Activated gamma-delta T cell treated with anti-CD3 and anti-CD28 coated beads, Interleukin-2, amount 50 U/mL, for 16 hours (primary cell): ENCODE data around the gene FOSL1.

Experiments
- DNase-seq: peaks from one replicate; pipeline ENCODE4 v3.0.0-alpha.2; 2020; ENCODE audit warnings: low read depth

Gene FOSL1

DNA sequence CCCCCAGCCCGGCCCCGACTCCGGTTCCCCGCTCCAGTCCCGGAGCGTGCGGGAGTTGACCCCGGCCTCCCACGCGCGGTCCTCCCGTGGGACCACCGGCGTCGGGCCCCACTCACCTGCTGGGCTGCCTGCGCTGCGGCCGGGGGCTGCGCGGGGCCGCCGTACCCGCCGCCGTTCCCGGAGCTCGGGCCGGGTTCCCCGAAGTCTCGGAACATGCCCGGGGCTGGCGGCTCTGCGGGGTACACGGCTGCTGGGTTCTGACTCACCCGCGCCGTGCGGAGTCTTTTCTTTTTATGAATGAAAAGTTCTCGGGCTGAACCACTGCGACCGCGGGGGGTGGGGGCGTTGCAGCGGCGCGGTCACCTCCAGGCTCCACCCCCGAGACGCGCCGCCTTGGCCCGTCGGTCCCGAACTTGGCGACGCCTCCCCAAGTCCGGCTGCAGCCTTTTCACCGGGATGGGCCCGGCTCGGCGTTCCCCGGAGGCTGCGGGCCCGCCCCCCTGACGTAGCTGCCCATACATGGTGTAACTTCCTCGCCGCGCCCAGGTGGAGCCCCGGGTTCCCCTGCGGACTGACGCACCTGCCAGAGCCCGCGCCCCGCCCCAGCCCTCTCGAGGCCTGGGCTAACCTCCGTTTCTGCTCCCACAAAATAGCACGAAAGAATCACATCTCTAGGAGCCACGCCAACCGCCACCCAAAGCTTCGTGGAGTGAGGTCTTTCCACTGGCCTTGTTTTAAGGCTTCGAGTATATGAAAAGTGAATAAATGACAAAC is at the start of gene FOSL1:
TSS of gene FOSL1 (minus strand) at position 264 of the 774 bp plus-strand sequence. CDS start at position 215, 49 bp downstream.
- DNase-seq: peak; percentile 83

DNA sequence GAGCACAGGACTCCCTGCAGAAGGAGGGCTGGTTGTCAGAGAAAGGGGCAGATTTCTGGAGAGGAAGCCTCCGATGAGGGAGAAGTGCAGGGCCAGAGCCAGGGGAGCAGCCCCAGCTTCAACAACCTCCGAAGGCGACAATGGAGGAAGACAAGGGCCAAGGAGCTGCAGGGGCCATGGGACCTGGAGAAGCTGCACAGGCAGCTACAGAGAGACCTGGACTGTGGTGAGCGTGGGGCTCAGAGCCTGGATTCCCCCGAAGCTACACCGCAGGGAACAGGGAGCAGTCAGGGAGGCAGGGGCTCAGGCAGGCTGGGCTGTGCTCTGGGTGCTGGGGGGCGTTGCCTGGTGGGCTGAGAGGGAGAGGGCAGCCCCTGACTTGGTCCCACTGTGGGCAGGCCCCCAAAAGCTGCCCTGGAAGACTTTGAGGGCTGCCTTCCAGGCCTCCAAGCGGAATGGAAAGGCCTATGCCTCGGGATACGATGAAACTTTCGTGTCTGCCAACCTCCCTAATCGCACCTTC is 47.5 kb upstream of the FOSL1 start:
- no peak for DNase-seq

DNA sequence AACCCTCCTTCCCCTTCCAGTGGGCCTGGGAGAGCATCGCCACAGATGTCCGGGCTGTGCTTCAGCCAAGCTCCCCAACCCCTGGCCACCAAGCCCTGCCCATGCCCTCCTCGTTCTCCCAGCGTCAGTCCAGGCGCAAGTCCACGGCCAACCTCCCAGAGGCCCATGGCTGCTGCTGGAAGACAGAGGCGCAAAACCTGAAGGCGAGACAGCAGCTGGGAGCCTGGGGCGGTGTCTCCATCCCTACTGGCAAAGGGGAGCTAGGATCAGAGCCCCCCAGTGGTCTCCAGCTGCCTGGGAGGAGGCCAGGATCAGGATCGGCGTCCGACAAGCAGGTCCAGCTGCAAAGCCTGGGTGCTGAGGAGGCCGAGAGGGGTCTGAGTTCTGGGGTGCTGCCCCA is 46.9 kb upstream of the FOSL1 start:
- DNase-seq: no peak

DNA sequence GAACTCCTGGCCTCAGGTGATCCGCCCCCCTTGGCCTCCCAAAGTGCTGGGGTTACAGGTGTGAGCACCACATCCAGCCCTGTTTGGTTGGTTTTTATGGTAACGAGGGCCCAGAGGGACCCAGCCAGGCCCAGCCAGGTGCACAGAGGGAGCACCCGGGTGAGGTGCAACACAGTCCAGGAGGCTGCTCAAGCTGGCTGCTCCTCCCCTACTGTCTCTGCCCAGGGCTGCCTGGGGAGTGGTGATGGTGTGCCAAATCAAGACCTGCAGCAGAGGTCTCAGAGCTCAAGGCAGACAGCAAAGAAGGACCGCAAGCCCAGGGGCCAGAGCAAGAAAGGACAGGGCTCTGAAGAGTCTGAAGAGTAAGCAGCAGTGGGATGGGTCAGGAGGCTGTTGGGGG is 46.5 kb upstream of the FOSL1 start:
- DNase-seq: no peak

DNA sequence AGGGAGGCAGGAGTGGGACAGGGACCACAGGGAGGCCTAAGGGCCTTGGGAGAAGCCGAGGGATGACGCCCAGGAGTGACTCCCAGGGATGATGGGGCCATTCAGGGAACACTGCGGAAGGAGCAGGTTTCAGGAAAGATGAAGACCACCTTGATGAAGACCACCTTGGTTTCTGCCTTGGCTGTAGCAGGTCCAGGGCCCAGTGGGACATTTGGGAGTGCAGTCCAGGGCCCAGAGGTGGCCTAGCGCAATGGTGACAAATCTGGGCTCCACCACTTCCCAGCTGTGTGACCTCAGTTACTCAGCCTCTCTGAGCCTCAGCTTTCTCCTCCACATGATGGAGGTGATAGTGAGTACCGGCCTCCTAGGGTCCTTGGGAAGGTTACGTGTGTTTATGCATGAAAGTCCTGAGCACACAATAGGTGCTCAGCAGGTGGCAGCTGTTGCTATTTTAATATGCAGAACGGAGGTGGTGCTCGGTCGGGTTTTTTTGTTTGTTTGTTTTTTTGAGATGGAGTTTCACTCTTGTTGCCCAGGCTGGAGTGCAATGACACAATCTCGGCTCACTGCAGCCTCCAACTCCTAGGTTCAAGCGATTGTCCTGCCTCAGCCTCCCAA is 45.9 kb upstream of the FOSL1 start:
- no peak for DNase-seq

DNA sequence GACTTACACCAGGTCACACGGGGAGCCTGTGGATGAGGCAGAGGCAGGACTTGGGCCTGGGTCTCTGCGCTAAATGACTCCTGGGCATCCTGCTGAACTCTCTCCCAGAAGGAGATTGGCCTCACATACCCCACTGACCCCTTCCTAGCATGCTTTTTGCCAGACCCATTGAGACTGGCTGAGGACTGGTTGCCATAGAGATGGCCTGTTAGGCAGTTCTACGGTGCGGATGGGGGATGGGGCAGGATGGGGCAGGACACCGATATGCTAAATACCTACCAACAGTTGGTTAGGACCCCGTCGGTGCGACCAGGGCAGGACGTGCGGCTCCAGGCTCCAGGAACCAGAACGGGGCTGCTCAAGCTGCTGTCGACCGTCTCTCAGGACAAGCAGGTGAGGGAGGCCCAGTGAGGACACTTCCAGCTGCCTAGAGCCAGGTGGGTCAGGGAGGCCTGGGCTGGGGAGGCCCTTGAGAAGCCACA is 45.3 kb upstream of the FOSL1 start, which contains the start of gene TSGA10IP:
TSS of gene TSGA10IP (plus strand) at position 51 of the 482 bp plus-strand sequence. CDS start at position 247, 196 bp downstream.
- DNase-seq: no peak

DNA sequence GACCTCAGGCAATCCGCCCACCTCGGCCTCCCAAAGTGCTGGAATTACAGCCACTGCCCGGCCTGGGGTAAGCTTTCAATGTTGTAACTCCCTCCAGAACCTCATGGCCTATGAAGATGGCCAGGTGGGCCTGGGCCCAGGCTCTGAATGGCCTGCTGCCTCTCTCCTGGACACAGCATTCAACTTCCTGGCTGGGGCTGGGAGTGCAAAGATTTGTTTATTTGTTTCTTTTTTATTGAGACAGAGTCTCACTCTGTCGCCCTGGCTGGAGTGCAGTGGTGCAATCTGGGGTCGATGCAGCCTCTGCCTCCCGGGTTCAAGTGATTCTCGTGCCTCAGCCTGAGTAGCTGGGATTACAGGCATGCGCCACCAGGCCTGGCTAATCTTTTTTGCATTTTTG is 44.6 kb upstream of the FOSL1 start:
- no peak for DNase-seq

DNA sequence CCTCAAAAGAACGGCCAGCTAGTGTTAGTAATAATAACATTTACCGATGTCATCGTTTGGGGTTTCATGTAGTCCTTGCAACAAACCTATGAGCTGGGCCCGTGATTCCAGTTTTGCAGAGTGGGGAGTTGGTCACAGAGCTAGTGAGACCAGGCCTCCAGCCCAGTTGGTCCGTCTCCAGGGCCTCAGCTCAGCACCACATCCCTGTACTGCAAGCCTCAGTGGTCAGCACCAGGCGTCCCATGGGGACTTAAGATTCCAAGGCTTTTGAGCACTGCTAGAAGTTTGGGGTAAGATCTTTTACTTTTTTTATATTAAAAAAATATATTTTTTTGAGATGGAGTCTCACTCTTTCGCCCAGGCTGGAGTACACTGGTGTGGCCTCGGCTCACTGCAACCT is 44.0 kb upstream of the FOSL1 start:
- DNase-seq: no peak

DNA sequence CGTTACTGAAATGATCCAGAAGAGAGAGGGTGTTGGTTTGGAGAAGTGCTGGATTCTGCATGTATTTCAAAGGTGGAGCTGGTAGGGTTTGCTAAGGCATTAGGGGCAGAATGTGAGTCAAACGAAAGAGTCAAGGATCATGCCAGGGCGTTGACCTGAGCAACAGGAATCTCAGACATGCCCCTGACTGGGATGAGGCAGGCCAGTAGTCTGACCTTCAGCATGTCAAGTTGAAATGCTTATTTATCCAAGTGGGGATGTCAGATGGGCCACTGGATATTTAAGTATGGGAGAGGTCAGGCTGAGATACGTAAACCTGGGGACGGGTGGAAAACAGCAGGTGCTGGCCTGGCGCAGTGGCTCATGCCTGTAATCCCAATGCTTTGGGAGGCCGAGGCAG is 42.3 kb upstream of the FOSL1 start:
- DNase-seq: no peak

DNA sequence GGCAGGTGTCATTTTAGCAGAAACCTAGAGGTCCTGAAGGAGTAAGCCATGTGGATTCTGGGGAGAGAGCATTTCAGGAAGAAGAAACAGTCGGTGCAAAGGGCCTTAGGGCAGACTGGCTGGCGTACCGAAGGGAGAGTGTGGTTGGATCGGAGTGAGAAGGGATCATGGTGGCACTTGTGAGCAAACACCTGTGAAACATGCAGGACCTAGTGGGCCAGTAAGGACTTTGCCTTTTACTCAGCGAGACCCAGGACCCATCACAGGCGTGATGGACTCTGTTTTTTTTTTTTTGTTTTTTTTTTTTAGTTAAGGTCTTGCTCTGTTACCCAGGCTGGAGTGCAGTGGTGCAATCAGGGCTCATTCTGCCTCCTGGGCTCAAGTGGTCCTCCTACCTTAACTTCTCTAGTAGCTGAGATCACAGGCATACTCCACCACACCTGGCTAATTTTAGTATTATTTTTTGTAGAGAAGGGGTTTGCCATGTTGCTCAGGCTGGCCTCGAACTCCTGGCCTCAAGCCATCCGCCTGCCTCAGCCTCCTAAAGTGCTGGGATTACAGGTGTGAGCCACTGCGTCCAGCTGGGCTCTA is 41.6 kb upstream of the FOSL1 start:
- no peak for DNase-seq

DNA sequence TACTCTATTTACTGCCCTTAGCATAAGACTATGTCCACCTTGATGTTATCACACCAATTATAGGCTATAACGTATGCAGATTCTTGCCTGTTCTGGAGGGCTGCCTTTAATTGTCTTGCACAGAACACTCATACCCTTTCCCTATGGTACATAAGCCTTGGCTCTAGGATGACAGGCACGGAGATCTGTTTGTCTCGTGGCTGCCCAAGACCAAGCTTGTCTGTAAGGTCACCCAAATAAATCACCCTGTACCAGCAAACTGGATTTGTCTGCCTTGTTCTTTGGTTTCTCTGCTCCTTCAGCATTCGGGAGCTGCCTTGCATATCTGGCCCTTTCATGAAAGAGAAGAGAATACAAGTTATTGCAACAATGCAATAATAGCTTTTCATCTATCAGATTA is 37.6 kb upstream of the FOSL1 start:
- DNase-seq: no peak

DNA sequence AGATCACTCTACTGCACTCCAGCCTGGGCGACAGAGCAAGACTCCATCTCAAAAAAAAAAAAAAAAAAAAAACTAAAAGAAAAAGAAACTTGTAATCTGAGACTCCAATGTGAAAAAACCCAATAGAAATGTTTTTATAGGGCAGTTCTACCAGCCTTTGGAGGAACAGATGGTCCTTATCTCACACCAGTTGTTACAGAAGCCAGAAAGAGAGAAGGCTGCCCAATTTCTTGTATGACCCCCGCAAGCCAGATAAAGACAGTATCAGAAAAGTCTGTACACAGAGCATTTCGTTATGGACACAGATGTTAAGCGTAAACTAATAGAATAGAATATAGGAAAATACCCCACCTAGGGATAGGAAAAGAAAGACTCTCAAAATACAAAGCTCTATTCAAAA is 33.8 kb upstream of the FOSL1 start:
- DNase-seq: no peak

DNA sequence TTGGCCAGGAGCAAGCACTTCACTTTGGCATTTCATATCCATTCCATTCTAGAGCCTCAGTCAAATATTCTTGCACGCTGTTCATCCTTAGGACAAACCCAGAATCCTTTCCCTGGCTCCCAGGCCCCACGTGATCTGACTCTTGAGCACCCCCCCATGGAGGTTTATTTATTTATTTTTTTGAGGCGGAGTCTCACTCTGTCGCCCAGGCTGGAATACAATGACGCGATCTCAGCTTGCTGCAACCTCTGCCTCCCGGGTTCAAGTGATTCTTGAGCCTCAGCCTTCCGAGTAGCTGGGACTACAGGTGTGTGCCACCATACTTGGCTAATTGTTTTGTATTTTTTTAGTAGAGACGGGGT is 32.4 kb upstream of the FOSL1 start:
- no peak for DNase-seq

DNA sequence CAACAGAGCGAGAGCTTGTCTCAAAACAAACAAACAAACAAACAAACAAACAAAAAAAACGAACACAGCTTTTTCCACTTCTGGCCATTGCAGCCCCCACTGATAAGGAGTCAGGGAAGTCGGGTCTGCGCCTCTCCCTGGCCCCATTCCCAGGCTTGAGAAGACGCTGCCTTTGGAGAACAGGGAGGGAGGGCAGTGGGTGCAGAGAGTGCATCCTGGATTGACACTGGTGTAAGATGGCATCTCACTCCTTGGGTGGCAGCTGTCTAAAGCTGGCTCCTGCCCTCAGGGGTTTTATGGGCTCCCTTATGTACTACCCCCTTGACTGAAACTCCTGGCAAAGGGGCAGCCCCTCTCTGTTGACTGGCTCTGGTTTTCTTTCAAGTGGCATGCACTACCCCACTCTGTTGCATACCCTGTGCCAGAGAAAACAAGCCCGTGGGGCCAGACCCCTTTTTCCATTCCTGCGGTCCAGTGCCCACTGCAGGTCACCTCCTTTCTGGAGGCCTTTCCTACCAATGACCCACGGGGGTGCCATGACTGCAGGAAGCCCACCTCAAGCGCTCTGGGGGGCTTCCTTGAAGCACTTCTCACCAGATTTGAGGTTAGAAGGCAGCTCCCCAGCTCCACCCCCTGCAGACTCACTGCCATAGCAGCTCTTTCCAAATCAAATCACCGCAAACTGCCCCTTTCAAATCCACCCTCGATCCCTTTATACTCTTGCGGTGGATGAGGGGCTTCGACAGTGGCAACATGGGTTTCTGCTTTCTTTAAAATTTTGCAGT is 31.8 kb upstream of the FOSL1 start:
- no peak for DNase-seq

DNA sequence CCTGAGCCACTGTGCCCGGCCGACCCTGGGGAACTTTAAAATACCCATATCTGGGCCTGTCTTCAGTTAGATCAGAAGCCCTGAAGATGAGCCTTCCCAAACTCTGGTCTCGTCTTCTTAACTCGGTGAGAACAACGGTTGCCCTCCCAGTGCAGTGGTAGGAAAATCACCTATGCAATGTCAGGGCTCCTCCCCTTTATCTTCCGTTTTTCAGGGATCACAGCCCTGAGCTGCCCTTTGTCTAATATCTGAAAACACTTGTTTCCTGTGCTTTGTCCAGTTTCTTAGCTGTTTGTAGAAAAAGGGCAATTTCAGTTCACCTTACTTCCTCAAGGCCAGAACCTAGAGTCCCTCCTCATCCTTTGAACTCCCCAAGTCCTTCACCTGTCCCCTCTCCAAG is 28.5 kb upstream of the FOSL1 start:
- DNase-seq: no peak

DNA sequence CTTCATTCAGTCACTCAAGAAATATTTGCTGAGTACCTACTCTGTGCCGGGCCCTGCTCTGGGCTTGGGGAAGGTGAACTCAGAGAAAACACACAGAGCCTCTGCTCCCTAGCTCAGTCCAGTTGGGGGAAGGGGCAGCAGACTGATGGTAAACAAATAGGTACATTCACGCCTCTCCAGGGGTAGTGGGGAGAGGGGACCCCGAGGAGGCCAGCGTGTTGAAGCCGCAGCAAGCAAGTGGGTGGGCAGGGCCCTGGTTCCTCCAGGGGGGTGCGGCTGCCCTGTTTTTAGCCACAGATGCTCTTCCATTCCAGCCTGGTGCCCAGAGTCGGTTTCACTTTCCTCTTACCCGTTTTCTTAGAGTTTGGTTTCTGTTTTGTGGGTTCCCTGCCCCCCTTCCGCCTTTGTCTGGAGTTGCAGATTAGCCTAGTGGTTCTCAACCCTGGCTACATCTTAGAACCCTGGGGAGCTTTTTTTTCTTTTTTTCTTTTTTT is 27.8 kb upstream of the FOSL1 start:
- DNase-seq: peak; percentile 71

DNA sequence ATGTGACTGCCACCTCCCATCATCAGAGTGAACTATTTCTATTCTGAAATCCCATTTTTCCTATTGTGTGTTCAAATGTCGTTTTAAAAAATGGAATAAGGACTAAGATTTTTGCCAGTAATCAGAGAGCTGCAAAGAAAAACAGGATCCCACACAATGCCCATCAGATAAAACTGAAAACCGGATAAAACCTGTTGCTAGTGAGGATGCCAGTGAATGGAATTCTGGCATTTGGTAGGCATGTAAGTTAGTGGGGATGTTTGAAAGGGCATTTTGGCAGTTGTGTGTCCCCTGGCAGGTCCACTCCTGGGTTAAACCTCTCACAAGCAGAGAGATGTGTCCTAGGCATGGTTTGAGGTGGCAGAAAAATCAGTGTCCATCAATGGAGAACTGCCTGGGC is 25.2 kb upstream of the FOSL1 start:
- DNase-seq: no peak

DNA sequence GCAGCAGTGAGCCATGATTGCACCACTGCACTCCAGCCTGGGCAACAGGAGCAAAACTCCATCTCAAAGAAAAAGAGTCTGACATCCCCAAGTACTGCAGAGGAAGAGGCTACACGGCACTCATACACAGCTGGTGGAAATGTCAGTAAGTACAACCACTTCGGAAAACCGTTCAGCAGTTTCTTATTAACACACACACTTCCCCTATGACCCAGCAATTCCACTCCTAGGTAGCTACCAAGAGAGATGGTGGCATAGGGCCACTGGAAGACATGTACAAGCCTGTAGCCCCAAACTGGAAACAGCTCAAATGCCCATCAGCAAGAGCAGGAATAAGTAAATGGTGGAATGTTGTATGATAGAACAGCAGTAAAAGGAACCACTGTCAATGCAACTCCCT is 22.4 kb upstream of the FOSL1 start:
- DNase-seq: no peak

DNA sequence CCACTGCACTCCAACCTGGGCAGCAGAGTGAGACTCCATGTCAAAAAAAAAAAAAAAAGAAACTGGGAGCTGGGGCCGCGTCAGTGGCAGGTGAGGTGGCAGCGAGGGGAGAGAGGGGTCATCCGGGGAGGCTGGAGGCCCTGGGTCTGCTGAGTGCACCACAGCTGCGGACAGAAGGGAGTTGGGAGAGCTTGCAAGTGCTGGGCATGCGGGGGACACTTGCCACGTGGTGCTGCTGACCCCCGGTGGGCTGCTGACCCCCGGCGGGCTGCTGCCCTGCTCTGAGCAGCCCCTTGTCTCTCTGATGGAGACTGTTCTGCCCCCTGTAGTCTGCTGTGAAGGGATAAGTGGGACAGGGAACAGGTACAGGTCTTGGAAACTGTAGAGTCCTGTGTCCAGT is 21.7 kb upstream of the FOSL1 start:
- no peak for DNase-seq

DNA sequence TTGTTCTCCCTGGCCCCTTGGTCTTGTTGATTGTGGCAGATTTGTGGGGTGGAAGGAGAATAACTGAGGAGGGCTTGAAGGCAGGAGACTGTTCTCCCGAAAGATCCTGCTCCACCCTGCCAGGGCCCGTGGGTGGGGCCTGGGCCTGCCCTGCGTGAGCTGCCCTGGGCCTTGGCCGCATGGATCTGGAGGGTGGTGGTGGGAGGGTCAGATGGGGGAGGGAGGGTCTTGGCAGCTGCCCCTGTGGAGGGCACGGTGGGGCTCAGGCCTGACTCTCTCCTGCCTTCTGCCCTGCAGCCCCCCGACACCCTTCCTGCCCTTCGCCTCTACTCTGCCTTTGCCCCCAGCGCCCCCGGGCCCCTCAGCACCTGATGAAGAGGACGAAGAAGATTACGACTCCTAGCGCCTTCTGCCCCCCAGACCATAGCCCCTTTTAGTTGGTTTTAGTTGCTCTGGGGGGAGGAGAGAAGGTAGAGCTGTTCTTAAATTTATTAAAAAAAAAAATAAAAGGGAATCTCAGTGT is 20.9 kb upstream of the FOSL1 start:
- no peak for DNase-seq

DNA sequence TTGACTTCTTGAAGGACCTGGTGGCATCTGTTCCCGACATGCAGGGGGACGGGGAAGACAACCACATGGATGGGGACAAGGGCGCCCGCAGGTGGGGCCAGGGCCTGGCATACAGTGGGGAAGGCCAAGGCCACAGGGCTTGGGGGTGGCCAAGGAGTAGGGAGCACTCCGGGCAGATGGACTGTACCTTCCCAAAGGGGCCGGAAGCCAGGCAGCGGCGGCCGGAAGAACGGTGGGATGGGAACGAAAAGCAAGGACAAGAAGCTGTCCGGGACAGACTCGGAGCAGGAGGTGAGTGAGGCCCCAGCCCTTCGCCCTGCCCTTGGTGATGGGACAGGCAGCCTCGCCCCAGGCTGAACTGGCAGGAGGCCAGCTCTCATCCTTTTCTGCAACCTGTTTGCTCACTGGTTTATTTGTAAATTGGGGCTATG is 20.2 kb upstream of the FOSL1 start:
- no peak for DNase-seq
